IMR-90 (cell line): ENCODE results near the gene EIF4G3. TPM values are rescaled to one million over a fixed set of nuclear protein-coding genes. Genes with fewer than 3 reads are reported as not detected.

Source experiments
- ATAC-seq: fragments of 200-7000 bp; cut with Tn5 transposase; 2 replicates; pipeline ENCODE4 v1.9.1; 2020; ENCODE audit warnings: low read depth, mild to moderate bottlenecking, moderate library complexity
- BruUV-seq: library from RNA; stranded (reverse); fragments of 400-500 nt; replicated peaks from 2 replicates; lab custom pipeline; 2021; lab: Mats Ljungman, UMichigan
- CTCF ChIA-PET: fragments of 300-600 bp; formaldehyde crosslinking; extraction: SDS; loops from one replicate; lab custom pipeline; 2021; ENCODE audit warnings: antibody characterized with exemption; lab: Yijun Ruan, JAX
- POLR2A ChIA-PET: fragments of 300-600 bp; sonication (Branson Sonifier 250); formaldehyde crosslinking; loops from one replicate; lab custom pipeline; 2022; ENCODE audit warnings: antibody characterized with exemption; ENCODE audit not compliant: unreplicated experiment; lab: Charles Lee
- DNase-seq: peaks from one replicate; pipeline ENCODE4 v3.0.0; 2013
- H2AFZ ChIP-seq: replicated peaks from 2 replicates; pipeline ENCODE3; 2013; ENCODE audit warnings: low read length, mild to moderate bottlenecking; ENCODE audit not compliant: poor library complexity
- H2AK5ac ChIP-seq: 2 replicates; pipeline ENCODE4 v1.6.1; 2013; ENCODE audit warnings: low read depth, low read length, inconsistent platforms
- H2AK9ac ChIP-seq: replicated peaks from 2 replicates; pipeline ENCODE3; 2013; ENCODE audit warnings: mild to moderate bottlenecking, low read depth, low read length, moderate library complexity; ENCODE audit not compliant: poor library complexity
- H2BK120ac ChIP-seq: 2 replicates; pipeline ENCODE4 v1.6.1; 2013; ENCODE audit warnings: low read depth, low read length, inconsistent platforms
- H2BK15ac ChIP-seq: 3 replicates; pipeline ENCODE4 v1.6.1; 2013; ENCODE audit warnings: low read depth, low read length, inconsistent platforms
- H2BK20ac ChIP-seq: 2 replicates; pipeline ENCODE4 v1.6.1; 2013; ENCODE audit warnings: low read depth, mild to moderate bottlenecking, inconsistent platforms, low read length, moderate library complexity
- H2BK5ac ChIP-seq: 2 replicates; pipeline ENCODE4 v1.6.1; 2013; ENCODE audit warnings: mild to moderate bottlenecking, low read depth, low read length, inconsistent platforms; ENCODE audit not compliant: poor library complexity, severe bottlenecking
- H3K14ac ChIP-seq: replicated peaks from 2 replicates; pipeline ENCODE4 v1.6.1; 2013; ENCODE audit warnings: low read depth, low read length, inconsistent platforms
- H3K18ac ChIP-seq: 2 replicates; pipeline ENCODE4 v1.6.1; 2013; ENCODE audit warnings: low read depth, low read length, control low read depth
- H3K23ac ChIP-seq: 2 replicates; pipeline ENCODE4 v1.6.1; 2013; ENCODE audit warnings: low read depth, low read length, inconsistent platforms
- H3K27ac ChIP-seq: 2 replicates; pipeline ENCODE4 v1.5.1; 2013; ENCODE audit warnings: mild to moderate bottlenecking, control low read depth, low read length; ENCODE audit not compliant: insufficient read depth
- H3K27me3 ChIP-seq: 2 replicates; pipeline ENCODE4 v1.6.1; 2013; ENCODE audit warnings: low read length; ENCODE audit not compliant: control insufficient read depth, insufficient read depth
- H3K36me3 ChIP-seq: 2 replicates; pipeline ENCODE4 v1.6.1; 2013; ENCODE audit warnings: low read length, mixed read lengths; ENCODE audit not compliant: control insufficient read depth, insufficient read depth
- H3K4ac ChIP-seq: 2 replicates; pipeline ENCODE4 v1.6.1; 2013; ENCODE audit warnings: low read depth, low read length, inconsistent platforms
- H3K4me1 ChIP-seq: 2 replicates; pipeline ENCODE4 v1.6.1; 2013; ENCODE audit warnings: low read length, mixed read lengths; ENCODE audit not compliant: control insufficient read depth, insufficient read depth
- H3K4me2 ChIP-seq: 2 replicates; pipeline ENCODE4 v1.6.1; 2013; ENCODE audit warnings: low read depth, mild to moderate bottlenecking, control low read depth, low read length, moderate library complexity
- H3K4me3 ChIP-seq: 2 replicates; pipeline ENCODE4 v1.5.1; 2013; ENCODE audit warnings: low read depth, mild to moderate bottlenecking, control low read depth, low read length, moderate library complexity; ENCODE audit not compliant: insufficient read depth
- H3K56ac ChIP-seq: 2 replicates; pipeline ENCODE4 v1.6.1; 2013; ENCODE audit warnings: low read length, inconsistent platforms; ENCODE audit not compliant: insufficient read depth; ENCODE audit errors: extremely low read depth
- H3K79me1 ChIP-seq, 2 experiments: 2 replicates each; pipeline ENCODE4 v1.6.1; 2013; ENCODE audit warnings: low read length in 2 of 2, inconsistent platforms in 1 of 2, low read depth in 1 of 2
- H3K9ac ChIP-seq: 2 replicates; pipeline ENCODE4 v1.6.1; 2013; ENCODE audit warnings: low read depth, low read length, control low read depth
- H3K9me1 ChIP-seq: 2 replicates; pipeline ENCODE4 v1.6.1; 2013; ENCODE audit warnings: low read length, inconsistent platforms; ENCODE audit not compliant: insufficient read depth
- H3K9me3 ChIP-seq: 2 replicates; pipeline ENCODE4 v1.6.1; 2013; ENCODE audit warnings: low read length; ENCODE audit not compliant: control insufficient read depth, insufficient read depth
- H4K20me1 ChIP-seq: 2 replicates; pipeline ENCODE4 v1.6.1; 2013; ENCODE audit warnings: low read length, inconsistent platforms; ENCODE audit not compliant: insufficient read depth
- H4K5ac ChIP-seq: 2 replicates; pipeline ENCODE4 v1.6.1; 2013; ENCODE audit warnings: mild to moderate bottlenecking, low read depth, low read length, control low read depth
- H4K8ac ChIP-seq, 2 experiments: 2 replicates each; pipeline ENCODE4 v1.6.1; 2013; ENCODE audit warnings: low read depth in 2 of 2, low read length in 2 of 2, control low read depth in 1 of 2, inconsistent platforms in 1 of 2
- H4K91ac ChIP-seq: 2 replicates; pipeline ENCODE4 v1.6.1; 2013; ENCODE audit warnings: low read depth, low read length, inconsistent platforms; ENCODE audit not compliant: insufficient read depth
- BHLHE40 ChIP-seq: fragments of 150-350 bp; IDR thresholded peaks from 2 replicates; pipeline ENCODE4 v1.6.1; 2016; ENCODE audit warnings: mild to moderate bottlenecking, low read depth, low read length
- CEBPB ChIP-seq: IDR thresholded peaks from 2 replicates; pipeline ENCODE4 v1.6.1; 2012; ENCODE audit warnings: low read depth, low read length, improper control_type of control experiment
- CHD1 ChIP-seq: IDR thresholded peaks from 2 replicates; pipeline ENCODE4 v1.6.1; 2012; ENCODE audit warnings: low read depth, low read length, improper control_type of control experiment
- ELK1 ChIP-seq: fragments of 150-350 bp; IDR thresholded peaks from 2 replicates; pipeline ENCODE4 v1.6.1; 2016; ENCODE audit warnings: low read depth, mild to moderate bottlenecking, low read length, moderate library complexity, borderline replicate concordance
- FOS ChIP-seq: fragments of 150-350 bp; IDR thresholded peaks from 2 replicates; pipeline ENCODE4 v1.6.1; 2016; ENCODE audit warnings: low read depth, low read length
- MAFK ChIP-seq: IDR thresholded peaks from 2 replicates; pipeline ENCODE4 v1.6.1; 2012; ENCODE audit warnings: low read depth, low read length, improper control_type of control experiment
- MAZ ChIP-seq: IDR thresholded peaks from 2 replicates; pipeline ENCODE4 v1.6.1; 2012; ENCODE audit warnings: low read depth, mild to moderate bottlenecking, low read length, improper control_type of control experiment, moderate library complexity, borderline replicate concordance
- MXI1 ChIP-seq: IDR thresholded peaks from 2 replicates; pipeline ENCODE4 v1.6.1; 2012; ENCODE audit warnings: low read depth, mild to moderate bottlenecking, low read length, moderate library complexity, borderline replicate concordance
- NFE2L2 ChIP-seq: fragments of 150-350 bp; IDR thresholded peaks from 2 replicates; pipeline ENCODE4 v1.6.1; 2016; ENCODE audit warnings: low read depth, mild to moderate bottlenecking, low read length
- POLR2A ChIP-seq: IDR thresholded peaks from 2 replicates; pipeline ENCODE4 v1.6.1; 2012; ENCODE audit warnings: mild to moderate bottlenecking, low read depth, low read length
- RAD21 ChIP-seq: IDR thresholded peaks from 2 replicates; pipeline ENCODE4 v1.6.1; 2012; ENCODE audit warnings: low read length, improper control_type of control experiment
- RCOR1 ChIP-seq: IDR thresholded peaks from 2 replicates; pipeline ENCODE4 v1.6.1; 2012; ENCODE audit warnings: mild to moderate bottlenecking, low read length, improper control_type of control experiment; ENCODE audit not compliant: insufficient replicate concordance
- RFX5 ChIP-seq: IDR thresholded peaks from 2 replicates; pipeline ENCODE4 v1.8.0; 2012; ENCODE audit warnings: low read depth, mild to moderate bottlenecking, low read length, moderate library complexity
- SMC3 ChIP-seq: fragments of 150-350 bp; IDR thresholded peaks from 2 replicates; pipeline ENCODE4 v1.6.1; 2016; ENCODE audit warnings: low read depth, mild to moderate bottlenecking, antibody characterized with exemption, low read length, moderate library complexity
- dilution Hi-C: fragments of 300-500 bp; cut with HindIII; formaldehyde crosslinking; loops from one replicate; pipeline ENCODE4 v1.14.3; 2018; ENCODE audit warnings: low sequenced_read_pairs; ENCODE audit not compliant: unreplicated experiment
- in situ Hi-C: fragments of 300-500 bp; cut with MboI; formaldehyde crosslinking; loops from 3 replicates; pipeline ENCODE4 v1.14.3; 2019; ENCODE audit warnings: low sequenced_read_pairs, inconsistent platforms, mixed read lengths
- intact Hi-C: fragments of 100-400 bp; cut with micrococcal nuclease; formaldehyde crosslinking; loops from 2 replicates; pipeline ENCODE4 v1.10.0; 2022
- polyA plus RNA-seq, 3 experiments: library from polyadenylated mRNA; depleted of rRNA; stranded (reverse); fragments of >200 nt; gene quantifications; 2 replicates each; pipeline ENCODE4 v1.2.3, GENCODE V29; 2012; ENCODE audit warnings: low replicate concordance in 1 of 3
- total RNA-seq: library from RNA; depleted of rRNA; stranded (reverse); fragments of >200 nt; gene quantifications from 2 replicates; pipeline ENCODE4 v1.2.3, GENCODE V29; 2012
- TF ChIP-seq, protein P1 (sequence below): conservative IDR thresholded peaks from 2 replicates; pipeline ENCODE4 v1.5.1; 2012; ENCODE audit warnings: mild to moderate bottlenecking, low read depth, low read length, improper control_type of control experiment
- TF ChIP-seq, protein P2 (sequence below): fragments of 150-350 bp; IDR thresholded peaks from 2 replicates; pipeline ENCODE4 v1.6.1; 2017; ENCODE audit warnings: mild to moderate bottlenecking, antibody characterized with exemption, low read length, low read depth

The EIF4G3 gene
- total and polyA plus RNA-seq, 2 of the 4 experiments (the other 2 are of a cell fraction) = 25.8 to 49.2 TPM

- ChIA-PET CTCF (no interaction called here), POLR2A (no interaction called here)
- H3K4ac ChIP-seq = no peak overlapping the region
- H4K5ac ChIP-seq = no peak overlapping the region
- dilution Hi-C loops (no loop called here), in situ Hi-C loops (no loop called here), intact Hi-C loops (no loop called here)
- no peak overlapping the region for H3K9ac ChIP-seq
- no peak overlapping the region for H3K4me2 ChIP-seq
- H3K27me3 ChIP-seq = no peaks in the 10 kb centered on the region
- no peaks in the 10 kb centered on the region for H3K4me1 ChIP-seq
- no peak overlapping the region for H2BK15ac ChIP-seq
- no peak overlapping the region for H3K4me3 ChIP-seq
- no peak overlapping the region for H3K27ac ChIP-seq
- no peak overlapping the region for H2BK120ac ChIP-seq
- H3K79me1 ChIP-seq = peaks cover 9 to 21% of the 10 kb centered on the region in 2 experiments; a peak in 2 of 4 replicates
- no peak overlapping the region for H3K56ac ChIP-seq
- no peak overlapping the region for H2AK5ac ChIP-seq
- BruUV-seq = no TSS peak
- peaks cover 4% of the 10 kb centered on the region; the same call in 1 of the 2 replicates for H3K36me3 ChIP-seq
- ATAC-seq = no peak
- no peak overlapping the region for H3K14ac ChIP-seq
- no peak for DNase-seq
- H2BK20ac ChIP-seq = no peak overlapping the region
- H4K8ac ChIP-seq = no peak overlapping the region
- H3K9me1 ChIP-seq = no peaks in the 10 kb centered on the region
- TF ChIP-seq, protein P1, sequence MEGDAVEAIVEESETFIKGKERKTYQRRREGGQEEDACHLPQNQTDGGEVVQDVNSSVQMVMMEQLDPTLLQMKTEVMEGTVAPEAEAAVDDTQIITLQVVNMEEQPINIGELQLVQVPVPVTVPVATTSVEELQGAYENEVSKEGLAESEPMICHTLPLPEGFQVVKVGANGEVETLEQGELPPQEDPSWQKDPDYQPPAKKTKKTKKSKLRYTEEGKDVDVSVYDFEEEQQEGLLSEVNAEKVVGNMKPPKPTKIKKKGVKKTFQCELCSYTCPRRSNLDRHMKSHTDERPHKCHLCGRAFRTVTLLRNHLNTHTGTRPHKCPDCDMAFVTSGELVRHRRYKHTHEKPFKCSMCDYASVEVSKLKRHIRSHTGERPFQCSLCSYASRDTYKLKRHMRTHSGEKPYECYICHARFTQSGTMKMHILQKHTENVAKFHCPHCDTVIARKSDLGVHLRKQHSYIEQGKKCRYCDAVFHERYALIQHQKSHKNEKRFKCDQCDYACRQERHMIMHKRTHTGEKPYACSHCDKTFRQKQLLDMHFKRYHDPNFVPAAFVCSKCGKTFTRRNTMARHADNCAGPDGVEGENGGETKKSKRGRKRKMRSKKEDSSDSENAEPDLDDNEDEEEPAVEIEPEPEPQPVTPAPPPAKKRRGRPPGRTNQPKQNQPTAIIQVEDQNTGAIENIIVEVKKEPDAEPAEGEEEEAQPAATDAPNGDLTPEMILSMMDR = no peak
- TF ChIP-seq RFX5 (no peak), MAZ (no peak), MXI1 (no peak), FOS (no peak), RAD21 (no peak), MAFK (no peak), BHLHE40 (no peak), NFE2L2 (no peak), POLR2A (no peak), ELK1 (no peak), SMC3 (no peak), RCOR1 (no peak), CEBPB (no peak), CHD1 (no peak)
- TF ChIP-seq, protein P2, sequence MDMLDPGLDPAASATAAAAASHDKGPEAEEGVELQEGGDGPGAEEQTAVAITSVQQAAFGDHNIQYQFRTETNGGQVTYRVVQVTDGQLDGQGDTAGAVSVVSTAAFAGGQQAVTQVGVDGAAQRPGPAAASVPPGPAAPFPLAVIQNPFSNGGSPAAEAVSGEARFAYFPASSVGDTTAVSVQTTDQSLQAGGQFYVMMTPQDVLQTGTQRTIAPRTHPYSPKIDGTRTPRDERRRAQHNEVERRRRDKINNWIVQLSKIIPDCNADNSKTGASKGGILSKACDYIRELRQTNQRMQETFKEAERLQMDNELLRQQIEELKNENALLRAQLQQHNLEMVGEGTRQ = no peak
- H4K91ac ChIP-seq = no peak overlapping the region
- no peak overlapping the region for H3K18ac ChIP-seq
- H2AK9ac ChIP-seq = no peak overlapping the region
- H3K9me3 ChIP-seq = no peaks in the 10 kb centered on the region
- no peaks in the 10 kb centered on the region; the same call in 1 of the 2 replicates for H4K20me1 ChIP-seq
- H3K23ac ChIP-seq = no peak overlapping the region
- H2AFZ ChIP-seq = no peak overlapping the region
- no peak overlapping the region for H2BK5ac ChIP-seq
Observed at GRCh38 chr1:20930427-20930826, 246.3 kb downstream of the EIF4G3 start.
